Cardiac fibroblast (primary cell): ENCODE measurements around the gene PCNX2.

ENCODE experiments used
- DNase-seq, 2 donors: peaks; one replicate each; pipeline versions ENCODE4 v3.0.0 to v3.0.0-alpha.2; 2010; ENCODE audit warnings: low read depth in 2 of 2
- H3K4me3 ChIP-seq, 2 donors: replicated peaks in 1 of 2; 1 replicate in 1 of 2; 2 replicates in 1 of 2; pipeline ENCODE4 v1.5.1; 2011; ENCODE audit warnings: low read depth in 2 of 2, low read length in 2 of 2, mild to moderate bottlenecking in 2 of 2, moderate library complexity in 1 of 2
- CTCF ChIP-seq: IDR thresholded peaks from one replicate; pipeline ENCODE4 v1.5.1; 2011; ENCODE audit warnings: low read depth, mild to moderate bottlenecking, low read length, inconsistent platforms

PCNX2 gene

GRCh38 chr1:233315718-233316301, 20.3 kb upstream of the PCNX2 start:
- no peak for DNase-seq
- H3K4me3 ChIP-seq: no peak overlapping the region
- TF ChIP-seq CTCF: no peak

GRCh38 chr1:233313434-233314155, 18.1 kb upstream of the PCNX2 start:
- no peak overlapping the region for H3K4me3 ChIP-seq
- DNase-seq: no peak
- no peak for TF ChIP-seq CTCF

- TF ChIP-seq CTCF: peak; percentile 70
- peak; percentile 43 to 44 for DNase-seq
- H3K4me3 ChIP-seq: no peak overlapping the region
Observed at GRCh38 chr1:233304489-233305102, 9.1 kb upstream of the PCNX2 start.

GRCh38 chr1:233300326-233300725, 4.8 kb upstream of the PCNX2 start:
- no peak overlapping the region for H3K4me3 ChIP-seq
- peak in 1 of 2 donors; percentile 6 for DNase-seq
- no peak for TF ChIP-seq CTCF

- TF ChIP-seq CTCF: no peak
- no peak for DNase-seq
- no peak overlapping the region for H3K4me3 ChIP-seq
Observed at GRCh38 chr1:233299450-233299849, 3.9 kb upstream of the PCNX2 start.

GRCh38 chr1:233295975-233296322, 424 bp upstream of the PCNX2 start:
- DNase-seq: no peak
- peak overlapping the region; percentile 91 to 98 for H3K4me3 ChIP-seq
- no peak for TF ChIP-seq CTCF
